ENCODE results near the gene UQCRC1. TPM values are rescaled to one million over a fixed set of nuclear protein-coding genes. Genes with fewer than 3 reads are reported as not detected.

The UQCRC1 gene
- polyA plus RNA-seq, 1 donor: 259 TPM

DNA sequence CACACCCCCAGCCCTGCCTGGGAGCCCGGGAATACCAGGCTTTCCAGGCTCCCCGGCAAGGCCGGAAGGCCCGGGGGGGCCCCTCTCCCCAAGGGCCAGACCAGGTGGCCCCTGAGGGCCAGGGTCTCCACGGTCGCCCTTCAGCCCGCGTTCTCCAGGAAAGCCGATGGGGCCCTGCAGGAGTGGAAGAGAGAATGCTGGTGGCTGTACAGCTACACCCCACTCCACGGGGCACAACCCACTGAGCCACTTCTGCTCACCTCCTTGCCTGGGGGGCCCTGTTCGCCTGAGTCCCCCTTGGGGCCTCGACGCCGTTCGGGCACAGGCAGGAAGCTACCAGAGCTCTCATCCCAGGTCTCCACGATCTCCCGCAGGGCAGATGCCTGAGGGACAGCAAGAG is 34.1 kb downstream of the UQCRC1 start:
- no peak overlapping the region for H3K4me3 ChIP-seq (ENCODE audit: low read length)
- no peaks in the 10 kb centered on the region for H3K9me3 ChIP-seq (ENCODE audit: control insufficient read depth, low read depth, low read length)
- no peak overlapping the region for H3K27ac ChIP-seq (ENCODE audit: low read length)
- no CpG with 5 or more reads among the region's 17 CpGs for WGBS (ENCODE audit: insufficient coverage, low lambda C conversion rate)
- peaks cover 15% of the 10 kb centered on the region for H3K4me1 ChIP-seq (ENCODE audit: control insufficient read depth, insufficient read depth, low read length)
- no peak for DNase-seq
- H3K36me3 ChIP-seq (ENCODE audit: control insufficient read depth, insufficient read depth, low read length): peaks cover 8% of the 10 kb centered on the region
- no peaks in the 10 kb centered on the region for H3K27me3 ChIP-seq (ENCODE audit: control insufficient read depth, insufficient read depth, low read length)

DNA sequence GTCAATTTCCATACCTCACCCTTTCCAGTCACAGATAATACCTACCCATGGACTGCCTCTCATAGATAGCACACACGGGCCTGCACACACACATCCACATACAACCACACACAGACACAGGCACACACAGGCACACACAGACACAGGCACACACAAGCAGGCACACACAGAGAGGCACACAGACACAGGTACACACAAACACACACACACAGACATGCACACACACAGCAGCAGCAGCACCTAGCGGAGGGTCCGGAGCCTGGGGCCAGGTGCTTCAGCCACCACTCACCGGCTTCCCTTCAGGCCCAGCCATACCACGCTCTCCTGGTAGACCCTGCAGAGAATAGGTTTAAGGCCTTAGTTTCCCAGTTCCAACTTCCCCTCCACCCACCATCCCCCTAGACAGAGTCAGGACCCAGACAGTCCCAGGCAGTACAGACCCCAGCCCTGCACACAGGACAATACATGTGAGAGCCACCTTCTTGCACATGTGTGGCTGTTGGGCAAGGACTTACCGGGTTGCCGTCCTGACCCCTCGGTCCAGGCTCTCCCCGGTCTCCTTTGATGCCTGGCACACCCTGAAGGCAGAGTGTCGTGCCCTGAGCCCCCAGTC is 35.4 kb downstream of the UQCRC1 start:
- Histone ChIP-seq H3K36me3 (ENCODE audit: control insufficient read depth, insufficient read depth, low read length) (peaks cover 7% of the 10 kb centered on the region), H3K4me1 (ENCODE audit: control insufficient read depth, insufficient read depth, low read length) (peaks cover 15% of the 10 kb centered on the region), H3K27me3 (ENCODE audit: control insufficient read depth, insufficient read depth, low read length) (no peaks in the 10 kb centered on the region), H3K4me3 (ENCODE audit: low read length) (no peak overlapping the region), H3K9me3 (ENCODE audit: control insufficient read depth, low read depth, low read length) (no peaks in the 10 kb centered on the region), H3K27ac (ENCODE audit: low read length) (no peak overlapping the region)
- no peak for DNase-seq
- no CpG with 5 or more reads among the region's 10 CpGs for WGBS (ENCODE audit: insufficient coverage, low lambda C conversion rate)

DNA sequence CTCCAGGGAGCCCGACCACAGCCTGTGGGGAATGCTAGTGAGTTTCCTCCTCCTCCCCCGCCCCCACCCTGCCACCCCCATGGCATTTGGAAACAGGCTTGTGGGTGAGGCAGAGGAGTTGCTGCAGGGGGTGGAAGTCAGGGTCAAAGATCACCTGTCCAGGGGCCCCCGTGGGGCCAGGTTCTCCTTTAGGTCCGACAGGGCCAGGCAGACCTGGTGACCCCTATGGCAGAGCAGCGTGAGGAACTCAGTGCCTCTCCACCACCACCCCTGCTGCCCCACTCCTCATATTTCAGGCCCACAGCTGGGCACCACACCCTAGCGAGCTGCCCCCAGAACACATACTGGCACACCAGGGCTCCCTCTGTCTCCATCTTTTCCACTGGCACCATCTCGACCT is 36.9 kb downstream of the UQCRC1 start:
- Histone ChIP-seq H3K27ac (ENCODE audit: low read length) (no peak overlapping the region), H3K4me3 (ENCODE audit: low read length) (no peak overlapping the region), H3K36me3 (ENCODE audit: control insufficient read depth, insufficient read depth, low read length) (peaks cover 7% of the 10 kb centered on the region), H3K4me1 (ENCODE audit: control insufficient read depth, insufficient read depth, low read length) (peaks cover 15% of the 10 kb centered on the region), H3K27me3 (ENCODE audit: control insufficient read depth, insufficient read depth, low read length) (no peaks in the 10 kb centered on the region), H3K9me3 (ENCODE audit: control insufficient read depth, low read depth, low read length) (no peaks in the 10 kb centered on the region)
- no peak for DNase-seq
- no CpG with 5 or more reads among the region's 7 CpGs for WGBS (ENCODE audit: insufficient coverage, low lambda C conversion rate)

DNA sequence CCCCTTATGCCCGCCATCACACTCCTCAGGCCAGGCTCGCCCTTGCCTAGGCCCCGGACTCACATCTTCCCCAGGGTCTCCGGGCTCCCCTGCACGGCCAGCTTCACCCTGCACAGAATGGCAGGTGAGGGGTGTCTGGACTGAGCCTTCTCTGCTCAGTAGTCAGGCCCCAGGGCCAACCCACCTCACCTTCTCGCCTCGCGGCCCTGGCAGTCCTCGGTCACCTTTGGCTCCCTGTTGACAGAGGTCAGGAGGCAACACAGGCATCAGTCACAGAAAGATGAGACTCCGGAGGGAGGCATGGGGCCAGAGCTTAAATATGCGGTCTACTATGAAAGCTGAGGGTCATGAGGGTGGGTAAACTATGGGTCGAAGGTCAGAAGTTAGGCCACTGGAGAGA is 37.5 kb downstream of the UQCRC1 start:
- Histone ChIP-seq H3K27ac (ENCODE audit: low read length) (no peak overlapping the region), H3K36me3 (ENCODE audit: control insufficient read depth, insufficient read depth, low read length) (peaks cover 3% of the 10 kb centered on the region), H3K27me3 (ENCODE audit: control insufficient read depth, insufficient read depth, low read length) (no peaks in the 10 kb centered on the region), H3K4me3 (ENCODE audit: low read length) (no peak overlapping the region), H3K4me1 (ENCODE audit: control insufficient read depth, insufficient read depth, low read length) (peaks cover 15% of the 10 kb centered on the region), H3K9me3 (ENCODE audit: control insufficient read depth, low read depth, low read length) (no peaks in the 10 kb centered on the region)
- no CpG with 5 or more reads among the region's 12 CpGs for WGBS (ENCODE audit: insufficient coverage, low lambda C conversion rate)
- no peak for DNase-seq

DNA sequence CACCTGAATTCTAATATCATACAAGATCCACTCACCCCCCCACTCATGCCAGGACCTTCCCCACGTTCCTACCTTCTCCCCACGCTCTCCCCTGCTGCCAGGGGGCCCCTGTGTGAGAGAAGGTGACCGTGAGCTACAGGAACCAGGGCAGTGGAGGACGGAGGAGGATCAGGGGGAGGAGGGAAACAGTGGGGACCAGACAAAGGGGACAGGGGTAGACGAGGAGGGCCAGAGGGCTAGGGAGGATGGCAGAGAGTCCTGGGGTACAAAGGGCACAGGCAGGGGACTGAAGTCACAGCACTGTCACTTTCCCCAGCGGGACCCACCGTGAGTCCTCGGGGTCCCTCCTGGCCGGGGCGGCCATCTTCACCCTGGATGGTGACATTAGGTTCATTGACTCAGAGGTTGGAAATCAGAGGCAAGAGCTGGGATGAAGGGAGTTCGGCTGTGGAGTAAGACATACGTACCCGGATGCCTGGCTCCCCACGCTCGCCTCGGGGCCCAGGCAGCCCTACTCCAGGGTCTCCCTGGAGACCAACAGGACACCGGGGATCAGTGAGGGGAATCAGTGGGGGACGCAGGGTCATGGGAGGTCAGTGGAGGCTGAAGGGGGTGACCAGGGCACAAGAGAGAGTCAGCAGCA is 39.5 kb downstream of the UQCRC1 start:
- Histone ChIP-seq H3K4me1 (ENCODE audit: control insufficient read depth, insufficient read depth, low read length) (peaks cover 15% of the 10 kb centered on the region), H3K9me3 (ENCODE audit: control insufficient read depth, low read depth, low read length) (no peaks in the 10 kb centered on the region), H3K27me3 (ENCODE audit: control insufficient read depth, insufficient read depth, low read length) (no peaks in the 10 kb centered on the region), H3K36me3 (ENCODE audit: control insufficient read depth, insufficient read depth, low read length) (peaks cover 7% of the 10 kb centered on the region), H3K27ac (ENCODE audit: low read length) (no peak overlapping the region), H3K4me3 (ENCODE audit: low read length) (no peak overlapping the region)
- no peak for DNase-seq
- WGBS (ENCODE audit: insufficient coverage, low lambda C conversion rate): no CpG with 5 or more reads among the region's 18 CpGs

DNA sequence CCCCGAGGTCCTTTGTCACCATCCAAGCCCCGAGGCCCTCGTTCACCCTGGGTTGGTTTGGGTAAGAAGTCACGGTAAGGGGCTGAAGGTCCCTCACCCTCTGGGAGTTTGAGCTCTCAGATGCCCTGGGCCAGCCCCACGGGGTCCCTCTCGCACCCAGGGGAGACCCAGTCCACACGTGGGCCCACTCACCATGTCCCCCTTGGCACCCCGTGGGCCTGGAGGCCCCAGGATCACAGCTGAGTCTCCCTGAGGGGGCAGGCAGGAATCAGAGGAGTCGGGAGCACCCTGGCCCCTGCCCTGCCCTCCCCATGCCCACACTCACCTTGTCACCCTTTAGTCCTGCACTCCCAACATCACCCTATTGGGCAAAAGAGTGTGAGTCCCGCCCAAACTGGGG is 40.0 kb downstream of the UQCRC1 start:
- no peak for DNase-seq
- no peaks in the 10 kb centered on the region for H3K9me3 ChIP-seq (ENCODE audit: control insufficient read depth, low read depth, low read length)
- H3K27ac ChIP-seq (ENCODE audit: low read length): no peak overlapping the region
- H3K4me3 ChIP-seq (ENCODE audit: low read length): no peak overlapping the region
- peaks cover 15% of the 10 kb centered on the region for H3K4me1 ChIP-seq (ENCODE audit: control insufficient read depth, insufficient read depth, low read length)
- peaks cover 7% of the 10 kb centered on the region for H3K36me3 ChIP-seq (ENCODE audit: control insufficient read depth, insufficient read depth, low read length)
- no CpG with 5 or more reads among the region's 10 CpGs for WGBS (ENCODE audit: insufficient coverage, low lambda C conversion rate)
- H3K27me3 ChIP-seq (ENCODE audit: control insufficient read depth, insufficient read depth, low read length): no peaks in the 10 kb centered on the region

DNA sequence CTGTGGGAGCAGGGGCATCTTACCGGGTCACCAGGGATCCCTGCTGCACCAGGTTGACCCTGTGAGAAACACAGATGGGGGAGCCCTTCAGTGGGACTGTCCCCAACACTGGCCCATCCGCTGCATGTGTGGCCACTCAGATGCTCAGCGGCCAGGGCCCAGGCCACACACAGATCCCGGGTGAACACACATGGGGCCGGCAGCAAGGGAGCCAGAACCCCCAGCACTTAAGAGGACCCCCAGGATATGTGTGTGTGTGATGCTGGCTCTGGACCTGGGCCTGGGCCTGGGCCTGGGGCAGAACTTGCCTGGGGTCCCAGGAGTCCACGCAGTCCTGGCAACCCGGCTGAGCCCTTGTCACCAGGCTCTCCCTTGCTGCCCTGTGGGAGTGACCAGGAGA is 41.0 kb downstream of the UQCRC1 start:
- H3K4me1 ChIP-seq (ENCODE audit: control insufficient read depth, insufficient read depth, low read length): peaks cover 15% of the 10 kb centered on the region
- H3K27ac ChIP-seq (ENCODE audit: low read length): no peak overlapping the region
- no CpG with 5 or more reads among the region's 7 CpGs for WGBS (ENCODE audit: insufficient coverage, low lambda C conversion rate)
- H3K9me3 ChIP-seq (ENCODE audit: control insufficient read depth, low read depth, low read length): no peaks in the 10 kb centered on the region
- H3K27me3 ChIP-seq (ENCODE audit: control insufficient read depth, insufficient read depth, low read length): no peaks in the 10 kb centered on the region
- no peak overlapping the region for H3K4me3 ChIP-seq (ENCODE audit: low read length)
- no peak for DNase-seq
- peaks cover 7% of the 10 kb centered on the region for H3K36me3 ChIP-seq (ENCODE audit: control insufficient read depth, insufficient read depth, low read length)

DNA sequence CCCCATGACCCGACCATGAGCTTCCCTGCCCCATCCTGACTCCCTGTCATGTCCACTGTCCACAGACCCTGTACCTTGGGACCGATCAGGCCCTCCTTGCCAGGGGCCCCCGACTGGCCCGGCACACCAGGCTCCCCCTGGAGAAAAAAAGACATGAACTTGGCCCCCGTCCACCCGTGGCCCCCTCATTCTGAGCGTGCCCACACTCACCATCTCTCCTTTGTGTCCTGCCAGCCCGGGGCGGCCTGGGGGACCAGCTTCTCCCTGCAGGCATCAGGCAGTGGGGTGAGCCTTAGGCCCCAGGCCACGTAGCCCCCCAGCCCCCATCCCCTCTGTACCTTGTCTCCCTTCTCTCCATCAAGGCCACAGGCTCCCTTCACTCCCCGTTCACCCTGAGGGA is 41.9 kb downstream of the UQCRC1 start:
- H3K36me3 ChIP-seq (ENCODE audit: control insufficient read depth, insufficient read depth, low read length): peaks cover 7% of the 10 kb centered on the region
- DNase-seq: no peak
- no peak overlapping the region for H3K4me3 ChIP-seq (ENCODE audit: low read length)
- H3K9me3 ChIP-seq (ENCODE audit: control insufficient read depth, low read depth, low read length): no peaks in the 10 kb centered on the region
- no peaks in the 10 kb centered on the region for H3K27me3 ChIP-seq (ENCODE audit: control insufficient read depth, insufficient read depth, low read length)
- H3K27ac ChIP-seq (ENCODE audit: low read length): no peak overlapping the region
- H3K4me1 ChIP-seq (ENCODE audit: control insufficient read depth, insufficient read depth, low read length): peaks cover 8% of the 10 kb centered on the region
- no CpG with 5 or more reads among the region's 11 CpGs for WGBS (ENCODE audit: insufficient coverage, low lambda C conversion rate)

DNA sequence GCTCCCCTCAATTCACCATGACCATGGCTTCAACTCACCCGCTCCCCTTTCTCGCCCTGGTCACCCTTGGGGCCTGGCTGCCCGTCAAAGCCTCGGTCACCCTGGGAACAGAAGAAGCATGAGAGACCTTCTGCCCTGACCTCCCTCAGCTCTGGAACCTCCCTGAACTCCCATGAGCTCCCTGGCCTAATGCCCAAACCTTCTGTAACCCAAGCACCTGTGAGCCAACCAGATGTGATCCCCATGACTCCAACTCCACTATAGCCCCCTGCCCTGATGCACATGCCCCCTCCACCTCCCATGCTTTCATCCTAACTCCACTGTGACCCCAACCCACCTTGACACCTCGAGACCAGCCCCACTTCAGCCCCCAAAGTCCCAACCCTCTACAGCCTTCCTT is 42.4 kb downstream of the UQCRC1 start:
- Histone ChIP-seq H3K4me1 (ENCODE audit: control insufficient read depth, insufficient read depth, low read length) (peaks cover 4% of the 10 kb centered on the region), H3K9me3 (ENCODE audit: control insufficient read depth, low read depth, low read length) (no peaks in the 10 kb centered on the region), H3K36me3 (ENCODE audit: control insufficient read depth, insufficient read depth, low read length) (peaks cover 7% of the 10 kb centered on the region), H3K4me3 (ENCODE audit: low read length) (no peak overlapping the region), H3K27me3 (ENCODE audit: control insufficient read depth, insufficient read depth, low read length) (no peaks in the 10 kb centered on the region), H3K27ac (ENCODE audit: low read length) (no peak overlapping the region)
- no peak for DNase-seq
- WGBS (ENCODE audit: insufficient coverage, low lambda C conversion rate): no CpG with 5 or more reads among the region's 5 CpGs

DNA sequence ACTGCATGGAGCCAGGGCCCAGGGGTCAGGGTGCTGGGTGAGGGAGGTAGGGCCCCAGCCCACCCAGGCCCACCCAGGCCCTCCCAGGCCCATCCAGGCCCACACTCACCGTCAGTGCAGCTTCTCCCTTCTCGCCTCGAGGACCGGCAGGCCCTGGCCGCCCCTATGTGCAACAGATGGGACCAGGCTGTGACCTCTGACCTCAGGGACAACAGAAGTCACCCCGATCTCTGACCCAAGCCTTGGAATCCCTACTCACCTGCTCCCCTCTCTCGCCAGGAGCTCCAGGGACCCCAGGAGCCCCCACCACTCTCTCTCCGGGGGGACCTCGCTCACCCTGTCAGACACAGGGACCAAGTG is 43.1 kb downstream of the UQCRC1 start:
- no CpG with 5 or more reads among the region's 9 CpGs for WGBS (ENCODE audit: insufficient coverage, low lambda C conversion rate)
- Histone ChIP-seq H3K4me3 (ENCODE audit: low read length) (no peak overlapping the region), H3K4me1 (ENCODE audit: control insufficient read depth, insufficient read depth, low read length) (no peaks in the 10 kb centered on the region), H3K9me3 (ENCODE audit: control insufficient read depth, low read depth, low read length) (no peaks in the 10 kb centered on the region), H3K36me3 (ENCODE audit: control insufficient read depth, insufficient read depth, low read length) (peaks cover 7% of the 10 kb centered on the region), H3K27ac (ENCODE audit: low read length) (no peak overlapping the region), H3K27me3 (ENCODE audit: control insufficient read depth, insufficient read depth, low read length) (no peaks in the 10 kb centered on the region)
- DNase-seq: no peak
